Erythroblast (primary cell): ENCODE results near the gene IRF5.

Experiments used
- GATA1 ChIP-seq: IDR thresholded peaks from 2 replicates; pipeline ENCODE4 v1.6.1; 2011; ENCODE audit warnings: low read depth, mild to moderate bottlenecking, control low read depth, low read length, moderate library complexity
- POLR2A ChIP-seq: IDR thresholded peaks from 2 replicates; pipeline ENCODE4 v1.6.1; 2011; ENCODE audit warnings: mild to moderate bottlenecking, low read length

- TF ChIP-seq GATA1, result no peak
- no peak for TF ChIP-seq POLR2A
Observed at GRCh38 chr7:128954830-128955802, 17.4 kb downstream of the IRF5 start.
